B cell (primary cell): ENCODE results near the gene PYDC2.

Source experiments
- CTCF ChIP-seq: fragments of 200-600 bp; IDR thresholded peaks from one replicate; pipeline ENCODE4 v1.8.0; 2022; ENCODE audit warnings: antibody characterized with exemption, mild to moderate bottlenecking
- EZH2 ChIP-seq: IDR thresholded peaks from 2 replicates; pipeline ENCODE4 v1.6.1; 2012; ENCODE audit warnings: borderline replicate concordance, low read depth, mild to moderate bottlenecking, moderate library complexity, low read length; ENCODE audit not compliant: insufficient read depth, poor library complexity, severe bottlenecking

GRCh38 chr3:191435981-191436380 is 25.0 kb upstream of the PYDC2 start:
- TF ChIP-seq CTCF (no peak), EZH2 (no peak)
